B cell (primary cell): ENCODE measurements around the gene CUL3. TPM values are rescaled to one million over a fixed set of nuclear protein-coding genes. Genes with fewer than 3 reads are reported as not detected.

ENCODE experiments used
- ATAC-seq: fragments of 200-7000 bp; cut with Tn5 transposase; one replicate; pipeline ENCODE4 v1.10.0; 2021; ENCODE audit warnings: low read depth, mild to moderate bottlenecking, moderate number of reproducible peaks, moderate library complexity
- CTCF ChIA-PET: fragments of 350-600 bp; sonication (Branson Sonifier 250); formaldehyde crosslinking; loops from one replicate; lab custom pipeline; 2021; ENCODE audit warnings: antibody characterized with exemption, inconsistent platforms; lab: Charles Lee
- POLR2A ChIA-PET: fragments of 350-600 bp; sonication (Branson Sonifier 250); formaldehyde crosslinking; loops from one replicate; lab custom pipeline; 2021; ENCODE audit warnings: antibody characterized with exemption; lab: Charles Lee
- DNase-seq: peaks from one replicate; pipeline ENCODE4 v3.0.0; 2013
- H2AFZ ChIP-seq: 2 replicates; pipeline ENCODE4 v1.6.1; 2012; ENCODE audit warnings: mild to moderate bottlenecking, low read depth, low read length; ENCODE audit not compliant: insufficient read depth, poor library complexity, severe bottlenecking
- H3K27ac ChIP-seq, 2 donors: 1 replicate in 1 of 2; 2 replicates in 1 of 2; pipeline ENCODE4 v1.5.1; 2012 to 2013; ENCODE audit warnings: low read length in 2 of 2, mild to moderate bottlenecking in 2 of 2, moderate library complexity in 1 of 2
- H3K27me3 ChIP-seq, 4 experiments: fragments of 200-600 bp in 1 of 4; sonication (generic) in 1 of 4; replicated peaks in 1 of 4; 1 replicate in 2 of 4; 2 replicates in 2 of 4; pipeline versions ENCODE4 v1.6.1 to v1.7.0; 2013 to 2016; ENCODE audit warnings: low read length in 3 of 4, mild to moderate bottlenecking in 2 of 4, mixed read lengths in 1 of 4, moderate library complexity in 1 of 4; ENCODE audit not compliant: insufficient read depth in 4 of 4, control insufficient read depth in 3 of 4; ENCODE audit errors: control extremely low read depth in 1 of 4
- H3K36me3 ChIP-seq, 2 experiments: replicated peaks in 1 of 2; 1 replicate in 1 of 2; 2 replicates in 1 of 2; pipeline versions ENCODE4 v1.6.1 to v1.7.1; 2013; ENCODE audit warnings: low read length in 1 of 2; ENCODE audit not compliant: insufficient read depth in 2 of 2, control insufficient read depth in 1 of 2; ENCODE audit errors: control extremely low read depth in 1 of 2, extremely low read depth in 1 of 2
- H3K4me1 ChIP-seq, 2 donors: fragments of 200-600 bp in 1 of 2; sonication (generic) in 1 of 2; 1 replicate in 1 of 2; 2 replicates in 1 of 2; pipeline versions ENCODE4 v1.5.1 to v1.6.1; 2013 to 2017; ENCODE audit warnings: low read length in 2 of 2; ENCODE audit not compliant: control insufficient read depth in 2 of 2, insufficient read depth in 2 of 2
- H3K4me2 ChIP-seq: replicated peaks from 2 replicates; pipeline ENCODE3; 2012; ENCODE audit warnings: mild to moderate bottlenecking, low read depth, low read length; ENCODE audit not compliant: poor library complexity, severe bottlenecking
- H3K4me3 ChIP-seq, 5 experiments: fragments of 200-600 bp in 1 of 5; sonication (generic) in 1 of 5; 1 replicate in 3 of 5; 2 replicates in 2 of 5; pipeline versions ENCODE4 v1.5.1 to v1.7.0; 2011 to 2016; ENCODE audit warnings: low read length in 4 of 5, mild to moderate bottlenecking in 4 of 5, low read depth in 2 of 5, control low read depth in 1 of 5, moderate library complexity in 1 of 5; ENCODE audit not compliant: insufficient read depth in 1 of 5; ENCODE audit errors: control extremely low read depth in 1 of 5, extremely low read depth in 1 of 5
- H3K79me2 ChIP-seq: fragments of 200-600 bp; sonication (generic); one replicate; pipeline ENCODE4 v1.6.0; 2016; ENCODE audit warnings: low read length; ENCODE audit not compliant: control insufficient read depth, insufficient read depth
- H3K9ac ChIP-seq: fragments of 200-600 bp; sonication (generic); 2 replicates; pipeline ENCODE4 v1.6.1; 2017; ENCODE audit warnings: mild to moderate bottlenecking, low read length, moderate library complexity
- H3K9me3 ChIP-seq, 3 donors: one replicate each; pipeline versions ENCODE4 v1.6.1 to v1.7.1; 2013; ENCODE audit warnings: low read length in 2 of 3; ENCODE audit not compliant: control insufficient read depth in 2 of 3, insufficient read depth in 1 of 3; ENCODE audit errors: control extremely low read depth in 1 of 3
- H4K20me1 ChIP-seq: 2 replicates; pipeline ENCODE4 v1.6.0; 2012; ENCODE audit warnings: mild to moderate bottlenecking, low read length; ENCODE audit not compliant: insufficient read depth, control insufficient read depth, poor library complexity, severe bottlenecking
- H3K27ac Mint-ChIP-seq: one replicate; pipeline ENCODE4 v1.8.0; 2021; ENCODE audit warnings: mixed read lengths
- H3K27me3 Mint-ChIP-seq: one replicate; pipeline ENCODE4 v1.8.0; 2021; ENCODE audit warnings: mixed read lengths
- H3K4me1 Mint-ChIP-seq: one replicate; pipeline ENCODE4 v1.8.0; 2021; ENCODE audit warnings: mixed read lengths
- H3K4me3 Mint-ChIP-seq: one replicate; pipeline ENCODE4 v1.8.0; 2021; ENCODE audit warnings: mixed read lengths
- H3K9me3 Mint-ChIP-seq: one replicate; pipeline ENCODE4 v1.8.0; 2022; ENCODE audit warnings: mixed read lengths; ENCODE audit not compliant: insufficient read depth
- EZH2 ChIP-seq: IDR thresholded peaks from 2 replicates; pipeline ENCODE4 v1.6.1; 2012; ENCODE audit warnings: borderline replicate concordance, low read depth, mild to moderate bottlenecking, moderate library complexity, low read length; ENCODE audit not compliant: insufficient read depth, poor library complexity, severe bottlenecking
- whole genome bisulfite sequencing: methylation state at CpG from one replicate; pipeline ENCODE4 v1.1.5; 2013; ENCODE audit warnings: missing lambda C conversion rate; ENCODE audit not compliant: insufficient coverage; 5-methylcytosine and 5-hydroxymethylcytosine counted together
- intact Hi-C: fragments of 100-400 bp; cut with micrococcal nuclease; formaldehyde crosslinking; loops from one replicate; pipeline ENCODE4 v1.10.0; 2022
- polyA plus RNA-seq: library from polyadenylated mRNA; depleted of rRNA; stranded (reverse); fragments of >200 nt; gene quantifications from 2 replicates; pipeline ENCODE4 v1.2.3, GENCODE V29; 2012
- total RNA-seq, 2 donors: library from RNA; stranded (reverse); fragments of 120-200 nt in 1 of 2; gene quantifications; 1 replicate in 1 of 2; 2 replicates in 1 of 2; pipeline versions ENCODE4 v1.2.3 to v1.2.4, GENCODE V29; 2013 to 2022
- TF ChIP-seq, protein P1 (sequence below): fragments of 200-600 bp; IDR thresholded peaks from one replicate; pipeline ENCODE4 v1.8.0; 2022; ENCODE audit warnings: antibody characterized with exemption, mild to moderate bottlenecking

The CUL3 gene
- total and polyA plus RNA-seq, 2 donors (not counting 1 experiment from before 2014, with no cell fraction given): 31.1 to 138 TPM

- Histone ChIP-seq H3K4me2 (no peak overlapping the region), H3K27ac (no peak overlapping the region), H4K20me1 (peaks cover 6% of the 10 kb centered on the region), H3K4me1 (no peaks in the 10 kb centered on the region), H3K4me3 (no peak overlapping the region), H3K79me2 (peaks cover 45% of the 10 kb centered on the region), H2AFZ (no peak overlapping the region), H3K36me3 (peaks cover 20 to 55% of the 10 kb centered on the region in 2 experiments), H3K9ac (no peak overlapping the region), H3K27me3 (no peaks in the 10 kb centered on the region), H3K9me3 (no peaks in the 10 kb centered on the region)
- ChIA-PET POLR2A (interaction anchor here (0.6 to 0.7 kb wide), 2 partner anchors 674 to 1660 kb away, joined by 3 to 4 read pairs; no protein-coding TSS in a partner anchor), CTCF (interaction anchor here (0.6 to 0.7 kb wide), 3 partner anchors 35 to 281 kb away, joined by 3 to 4 read pairs (median 4); no protein-coding TSS in a partner anchor)
- H3K4me3 Mint-ChIP-seq: no peak overlapping the region
- no peaks in the 10 kb centered on the region for H3K9me3 Mint-ChIP-seq
- DNase-seq (no peak), ATAC-seq (no peak)
- intact Hi-C loops: no loop called here
- WGBS: no CpG with 5 or more reads among the region's 1 CpG
- peaks cover 13% of the 10 kb centered on the region for H3K4me1 Mint-ChIP-seq
- H3K27ac Mint-ChIP-seq: no peak overlapping the region
- no peak for TF ChIP-seq EZH2
- TF ChIP-seq, protein P1, sequence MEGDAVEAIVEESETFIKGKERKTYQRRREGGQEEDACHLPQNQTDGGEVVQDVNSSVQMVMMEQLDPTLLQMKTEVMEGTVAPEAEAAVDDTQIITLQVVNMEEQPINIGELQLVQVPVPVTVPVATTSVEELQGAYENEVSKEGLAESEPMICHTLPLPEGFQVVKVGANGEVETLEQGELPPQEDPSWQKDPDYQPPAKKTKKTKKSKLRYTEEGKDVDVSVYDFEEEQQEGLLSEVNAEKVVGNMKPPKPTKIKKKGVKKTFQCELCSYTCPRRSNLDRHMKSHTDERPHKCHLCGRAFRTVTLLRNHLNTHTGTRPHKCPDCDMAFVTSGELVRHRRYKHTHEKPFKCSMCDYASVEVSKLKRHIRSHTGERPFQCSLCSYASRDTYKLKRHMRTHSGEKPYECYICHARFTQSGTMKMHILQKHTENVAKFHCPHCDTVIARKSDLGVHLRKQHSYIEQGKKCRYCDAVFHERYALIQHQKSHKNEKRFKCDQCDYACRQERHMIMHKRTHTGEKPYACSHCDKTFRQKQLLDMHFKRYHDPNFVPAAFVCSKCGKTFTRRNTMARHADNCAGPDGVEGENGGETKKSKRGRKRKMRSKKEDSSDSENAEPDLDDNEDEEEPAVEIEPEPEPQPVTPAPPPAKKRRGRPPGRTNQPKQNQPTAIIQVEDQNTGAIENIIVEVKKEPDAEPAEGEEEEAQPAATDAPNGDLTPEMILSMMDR: no peak
- no peaks in the 10 kb centered on the region for H3K27me3 Mint-ChIP-seq
Measured at GRCh38 chr2:224507789-224508188, 77.4 kb downstream of the CUL3 start.

DNA sequence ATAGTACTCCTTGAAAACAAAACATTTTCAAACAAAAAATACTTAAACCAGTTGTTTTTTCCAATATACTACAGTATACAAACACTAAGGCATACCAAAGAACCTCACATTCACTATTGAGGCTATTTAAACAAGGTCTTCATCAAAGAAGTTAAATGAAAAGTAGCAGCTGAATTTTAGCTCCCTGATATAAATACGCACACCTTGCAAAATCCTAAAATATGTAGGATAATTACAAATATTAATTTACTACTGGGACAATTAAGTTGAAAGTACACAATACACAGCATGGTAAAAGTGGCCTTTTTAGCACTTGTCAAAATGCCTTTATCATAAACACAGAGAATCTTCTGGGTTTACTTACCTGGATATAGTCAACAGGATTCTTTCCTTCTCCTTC lies 78.7 kb downstream of the CUL3 start:
- no peak overlapping the region for H3K27ac ChIP-seq
- H3K4me3 ChIP-seq: no peak overlapping the region
- ATAC-seq (no peak), DNase-seq (no peak)
- no CpG with 5 or more reads among the region's 1 CpG for WGBS
- H3K36me3 ChIP-seq: peaks cover 25 to 59% of the 10 kb centered on the region in 2 experiments
- H3K4me1 ChIP-seq: no peaks in the 10 kb centered on the region
- H3K79me2 ChIP-seq: peaks cover 44% of the 10 kb centered on the region
- Mint-ChIP-seq H3K27me3 (no peaks in the 10 kb centered on the region), H3K9me3 (no peaks in the 10 kb centered on the region), H3K27ac (no peak overlapping the region), H3K4me3 (no peak overlapping the region), H3K4me1 (peaks cover 13% of the 10 kb centered on the region)
- ChIA-PET CTCF (no interaction called here), POLR2A (no interaction called here)
- H3K4me2 ChIP-seq: no peak overlapping the region
- intact Hi-C loops: no loop called here
- no peak overlapping the region for H3K9ac ChIP-seq
- H2AFZ ChIP-seq: no peak overlapping the region
- H3K27me3 ChIP-seq: no peaks in the 10 kb centered on the region
- TF ChIP-seq, protein P1: no peak
- TF ChIP-seq EZH2: no peak
- peaks cover 6% of the 10 kb centered on the region for H4K20me1 ChIP-seq
- H3K9me3 ChIP-seq: no peaks in the 10 kb centered on the region
